Retinal pigment epithelial cell (primary cell): ENCODE results near the gene HMCN1.
A peak's percentile ranks its signal among the peaks of the same experiment; 100 is the strongest.

Source experiments
- DNase-seq: peaks from one replicate; pipeline ENCODE4 v3.0.0-alpha.2; 2010; ENCODE audit warnings: low read depth
- H3K4me3 ChIP-seq: 2 replicates; pipeline ENCODE4 v1.5.1; 2011; ENCODE audit warnings: mild to moderate bottlenecking, low read length, control low read depth, moderate library complexity
- TF ChIP-seq, protein P1 (sequence below): conservative IDR thresholded peaks from 2 replicates; pipeline ENCODE4 v1.5.1; 2011; ENCODE audit warnings: low read depth, low read length, control low read depth, inconsistent platforms

The HMCN1 gene

GRCh38 chr1:185813401-185813979 is 79.3 kb downstream of the HMCN1 start:
- TF ChIP-seq, protein P1, sequence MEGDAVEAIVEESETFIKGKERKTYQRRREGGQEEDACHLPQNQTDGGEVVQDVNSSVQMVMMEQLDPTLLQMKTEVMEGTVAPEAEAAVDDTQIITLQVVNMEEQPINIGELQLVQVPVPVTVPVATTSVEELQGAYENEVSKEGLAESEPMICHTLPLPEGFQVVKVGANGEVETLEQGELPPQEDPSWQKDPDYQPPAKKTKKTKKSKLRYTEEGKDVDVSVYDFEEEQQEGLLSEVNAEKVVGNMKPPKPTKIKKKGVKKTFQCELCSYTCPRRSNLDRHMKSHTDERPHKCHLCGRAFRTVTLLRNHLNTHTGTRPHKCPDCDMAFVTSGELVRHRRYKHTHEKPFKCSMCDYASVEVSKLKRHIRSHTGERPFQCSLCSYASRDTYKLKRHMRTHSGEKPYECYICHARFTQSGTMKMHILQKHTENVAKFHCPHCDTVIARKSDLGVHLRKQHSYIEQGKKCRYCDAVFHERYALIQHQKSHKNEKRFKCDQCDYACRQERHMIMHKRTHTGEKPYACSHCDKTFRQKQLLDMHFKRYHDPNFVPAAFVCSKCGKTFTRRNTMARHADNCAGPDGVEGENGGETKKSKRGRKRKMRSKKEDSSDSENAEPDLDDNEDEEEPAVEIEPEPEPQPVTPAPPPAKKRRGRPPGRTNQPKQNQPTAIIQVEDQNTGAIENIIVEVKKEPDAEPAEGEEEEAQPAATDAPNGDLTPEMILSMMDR: peak; percentile 69
- H3K4me3 ChIP-seq: no peak overlapping the region
- DNase-seq: peak; percentile 23

GRCh38 chr1:185816460-185816859 is 82.3 kb downstream of the HMCN1 start:
- DNase-seq: no peak
- TF ChIP-seq, protein P1: no peak
- H3K4me3 ChIP-seq: no peak overlapping the region

- no peak overlapping the region for H3K4me3 ChIP-seq
- TF ChIP-seq, protein P1: no peak
- no peak for DNase-seq
Measured at GRCh38 chr1:185819798-185820197, 85.6 kb downstream of the HMCN1 start.

DNA sequence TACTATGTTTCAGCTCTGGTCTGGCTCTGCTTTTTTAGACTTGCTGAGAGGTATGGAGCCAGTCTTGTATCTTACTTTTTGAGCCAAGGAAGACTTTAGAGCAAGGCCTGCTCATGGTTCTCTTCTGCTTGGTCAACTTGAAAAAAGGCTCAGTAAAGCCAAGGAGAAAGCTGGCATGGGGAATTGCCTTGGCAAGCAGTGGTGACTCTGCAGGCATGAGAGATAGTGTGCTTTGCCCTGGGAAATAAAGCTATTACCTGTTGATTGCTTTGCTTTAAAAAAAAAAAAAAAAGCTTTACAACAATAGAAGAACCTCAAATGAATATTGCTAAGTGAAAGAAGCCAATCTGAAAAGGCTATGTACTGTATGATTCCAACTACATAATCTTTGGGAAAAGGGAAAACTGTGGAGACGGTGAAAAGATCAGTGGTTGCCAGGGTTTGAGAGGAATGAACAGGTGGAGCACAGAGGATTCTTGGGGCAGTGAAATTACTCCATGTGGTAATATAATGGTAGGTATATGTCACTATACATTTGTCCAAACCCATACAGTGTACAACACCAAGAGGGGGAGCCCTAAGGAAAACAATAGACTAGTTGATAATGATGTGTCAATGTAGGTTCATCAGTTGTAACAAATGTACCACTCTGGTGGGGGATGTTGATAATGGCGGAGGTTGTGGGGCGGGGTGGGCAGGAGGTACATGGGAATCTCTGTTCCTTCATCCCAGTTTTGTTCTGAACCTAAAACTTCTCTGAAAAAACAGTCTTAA is 87.6 kb downstream of the HMCN1 start:
- DNase-seq: no peak
- H3K4me3 ChIP-seq: no peak overlapping the region
- TF ChIP-seq, protein P1: no peak

- H3K4me3 ChIP-seq: no peak overlapping the region
- no peak for DNase-seq
- TF ChIP-seq, protein P1: no peak
Measured at GRCh38 chr1:185823467-185823866, 89.3 kb downstream of the HMCN1 start.

- DNase-seq: no peak
- no peak overlapping the region for H3K4me3 ChIP-seq
- TF ChIP-seq, protein P1: no peak
Measured at GRCh38 chr1:185824106-185824505, 89.9 kb downstream of the HMCN1 start.

GRCh38 chr1:185825556-185825955 is 91.4 kb downstream of the HMCN1 start:
- DNase-seq: no peak
- TF ChIP-seq, protein P1: no peak

More at GRCh38 chr1:185825556-185825955, 91.4 kb downstream of the HMCN1 start:
- no peak overlapping the region for H3K4me3 ChIP-seq
